Endothelial cell of umbilical vein (primary cell): ENCODE measurements around the gene UNKL. TPM values are rescaled to one million over a fixed set of nuclear protein-coding genes. Genes with fewer than 3 reads are reported as not detected.

Source experiments
- BruUV-seq: library from RNA; stranded (reverse); fragments of 400-500 nt; replicated peaks from 2 replicates; lab custom pipeline; 2021; lab: Mats Ljungman, UMichigan
- CTCF ChIA-PET: fragments of 300-600, 350-600 bp; sonication (Branson Sonifier 250); formaldehyde crosslinking; loops from one replicate; lab custom pipeline; 2021; ENCODE audit warnings: antibody characterized with exemption, inconsistent platforms; lab: Charles Lee
- POLR2A ChIA-PET: fragments of 300-600, 350-600 bp; sonication (Branson Sonifier 250); formaldehyde crosslinking; loops from one replicate; lab custom pipeline; 2021; ENCODE audit warnings: antibody characterized with exemption, inconsistent platforms; lab: Charles Lee
- DNase-seq: peaks from one replicate; pipeline ENCODE4 v3.0.0-alpha.2; 2011; ENCODE audit warnings: low read depth, low spot score
- FAIRE-seq: peaks from 2 replicates; lab custom pipeline; 2011; peaks lifted over from hg19 to GRCh38; lab: Jason Lieb, UNC
- H2AFZ ChIP-seq: 2 replicates; pipeline ENCODE4 v1.6.0; 2012; ENCODE audit warnings: low read depth, low read length, control low read depth, inconsistent platforms
- H3K27ac ChIP-seq: 2 replicates; pipeline ENCODE4 v1.5.1; 2011; ENCODE audit warnings: low read depth, mild to moderate bottlenecking, control low read depth, low read length, moderate library complexity; ENCODE audit not compliant: insufficient read depth
- H3K27me3 ChIP-seq, 2 experiments: 2 replicates each; pipeline versions ENCODE4 v1.6.0 to v1.6.1; 2011; ENCODE audit warnings: low read length in 2 of 2, mixed read lengths in 1 of 2; ENCODE audit not compliant: control insufficient read depth in 2 of 2, insufficient read depth in 2 of 2
- H3K36me3 ChIP-seq, 2 experiments: 2 replicates in 1 of 2; 3 replicates in 1 of 2; pipeline ENCODE4 v1.5.1; 2011; ENCODE audit warnings: low read length in 2 of 2, mild to moderate bottlenecking in 1 of 2, moderate library complexity in 1 of 2; ENCODE audit not compliant: control insufficient read depth in 2 of 2, insufficient read depth in 2 of 2; ENCODE audit errors: extremely low read depth in 1 of 2
- H3K4me1 ChIP-seq: 3 replicates; pipeline ENCODE4 v1.5.1; 2011; ENCODE audit warnings: mild to moderate bottlenecking, low read length; ENCODE audit not compliant: control insufficient read depth, insufficient read depth; ENCODE audit errors: extremely low read depth
- H3K4me2 ChIP-seq: 2 replicates; pipeline ENCODE4 v1.6.1; 2011; ENCODE audit warnings: low read length, control low read depth, mixed read lengths; ENCODE audit not compliant: insufficient read depth
- H3K4me3 ChIP-seq, 3 experiments: fragments of 200-600 bp in 1 of 3; sonication (generic), shearing (Covaris generic) in 1 of 3; replicated peaks in 1 of 3; 2 replicates each; pipeline ENCODE4 v1.5.1; 2011 to 2016; ENCODE audit warnings: control low read depth in 3 of 3, low read length in 3 of 3, mild to moderate bottlenecking in 2 of 3, inconsistent platforms in 1 of 3, low read depth in 1 of 3, moderate library complexity in 1 of 3; ENCODE audit not compliant: insufficient read depth in 1 of 3
- H3K79me2 ChIP-seq: 2 replicates; pipeline ENCODE4 v1.6.0; 2012; ENCODE audit warnings: low read length, inconsistent platforms; ENCODE audit not compliant: control insufficient read depth, insufficient read depth
- H3K9ac ChIP-seq: replicated peaks from 2 replicates; pipeline ENCODE3; 2011; ENCODE audit warnings: low read length, control low read depth; ENCODE audit not compliant: insufficient read depth; ENCODE audit errors: extremely low read depth
- H3K9me1 ChIP-seq: replicated peaks from 3 replicates; pipeline ENCODE4 v1.6.0; 2011; ENCODE audit warnings: mild to moderate bottlenecking, low read length; ENCODE audit not compliant: control insufficient read depth, insufficient read depth; ENCODE audit errors: extremely low read depth
- H3K9me3 ChIP-seq: replicated peaks from 2 replicates; pipeline ENCODE4 v1.5.1; 2012; ENCODE audit warnings: low read length, inconsistent platforms; ENCODE audit not compliant: control insufficient read depth, insufficient read depth
- H4K20me1 ChIP-seq: replicated peaks from 2 replicates; pipeline ENCODE3; 2011; ENCODE audit warnings: mild to moderate bottlenecking, low read length; ENCODE audit not compliant: control insufficient read depth, insufficient read depth; ENCODE audit errors: extremely low read depth
- CTCF ChIP-seq, 2 donors: IDR thresholded peaks; 1 replicate in 1 of 2; 2 replicates in 1 of 2; pipeline ENCODE4 v1.5.1; 2011; ENCODE audit warnings: low read length in 2 of 2, mild to moderate bottlenecking in 2 of 2, moderate library complexity in 2 of 2, control low read depth in 1 of 2, inconsistent platforms in 1 of 2, low read depth in 1 of 2; ENCODE audit not compliant: insufficient read depth in 1 of 2; ENCODE audit errors: extremely low read depth in 1 of 2
- EZH2 ChIP-seq: IDR thresholded peaks from 2 replicates; pipeline ENCODE4 v1.6.1; 2012; ENCODE audit warnings: borderline replicate concordance, low read depth, mild to moderate bottlenecking, moderate library complexity, low read length, inconsistent platforms; ENCODE audit not compliant: severe bottlenecking
- FOS ChIP-seq: IDR thresholded peaks from 2 replicates; pipeline ENCODE4 v1.6.1; 2011; ENCODE audit warnings: mild to moderate bottlenecking, low read length, moderate library complexity, borderline replicate concordance; ENCODE audit not compliant: insufficient read depth
- GATA2 ChIP-seq: IDR thresholded peaks from 2 replicates; pipeline ENCODE4 v1.7.0; 2011; ENCODE audit warnings: low read depth, mild to moderate bottlenecking, moderate library complexity, mixed read lengths, low read length; ENCODE audit not compliant: insufficient read length, insufficient read depth
- JUN ChIP-seq: IDR thresholded peaks from 2 replicates; pipeline ENCODE4 v1.6.1; 2011; ENCODE audit warnings: borderline replicate concordance, low read depth; ENCODE audit not compliant: insufficient read length, insufficient read depth
- MAX ChIP-seq: IDR thresholded peaks from 2 replicates; pipeline ENCODE4 v1.6.1; 2011; ENCODE audit not compliant: insufficient read depth, insufficient read length
- MYC ChIP-seq: IDR thresholded peaks from one replicate; pipeline ENCODE4 v1.6.1; 2011; ENCODE audit warnings: mild to moderate bottlenecking, low read depth, low read length
- POLR2A ChIP-seq: IDR thresholded peaks from 2 replicates; pipeline ENCODE4 v1.6.1; 2012; ENCODE audit warnings: low read depth, mild to moderate bottlenecking, control low read depth, low read length
- POLR2AphosphoS5 ChIP-seq: IDR thresholded peaks from 2 replicates; pipeline ENCODE4 v1.6.1; 2012; ENCODE audit warnings: low read depth, mild to moderate bottlenecking, control low read depth, low read length, moderate library complexity; ENCODE audit not compliant: insufficient read depth
- dilution Hi-C: fragments of 300-500 bp; cut with MboI; formaldehyde crosslinking; loops from one replicate; pipeline ENCODE4 v1.15.0; 2019; ENCODE audit warnings: low sequenced_read_pairs; ENCODE audit not compliant: extremely low pct_ligation_motif_present
- intact Hi-C: fragments of 100-400 bp; cut with micrococcal nuclease; formaldehyde crosslinking; loops from one replicate; pipeline ENCODE4 v1.10.0; 2022
- polyA plus RNA-seq, 4 experiments: library from polyadenylated mRNA; depleted of rRNA in 3 of 4; stranded (reverse) in 3 of 4; unstranded in 1 of 4; fragments of >200 nt; gene quantifications; 2 replicates each; pipeline versions ENCODE4 v1.2.1 to v1.2.3, GENCODE V29; 2011 to 2012; ENCODE audit warnings: missing spikeins in 1 of 4
- total RNA-seq: library from RNA; stranded (reverse); gene quantifications from 2 replicates; pipeline ENCODE4 v1.2.3, GENCODE V29; 2021

The UNKL gene
- total and polyA plus RNA-seq, 2 donors (not counting 3 experiments of a cell fraction or from before 2014, with no cell fraction given) = 17.1 to 32.8 TPM

- TF ChIP-seq EZH2 (no peak), JUN (no peak), FOS (no peak), POLR2A (no peak)
- H3K79me2 ChIP-seq = no peaks in the 10 kb centered on the region
- H3K27ac ChIP-seq = no peak overlapping the region
- BruUV-seq = no TSS peak
- no peaks in the 10 kb centered on the region for H3K9me1 ChIP-seq
- H3K9me3 ChIP-seq = no peaks in the 10 kb centered on the region
- no peaks in the 10 kb centered on the region for H3K27me3 ChIP-seq
- POLR2A ChIA-PET = no interaction called here
- H4K20me1 ChIP-seq = no peaks in the 10 kb centered on the region
- no peak overlapping the region for H2AFZ ChIP-seq
- intact Hi-C loops = no loop called here
- CTCF ChIA-PET = interaction anchor here (1.8 kb wide), 1 partner anchor 8 kb away, joined by 6 read pairs; no protein-coding TSS in a partner anchor
- FAIRE-seq (no peak), DNase-seq (no peak)
- dilution Hi-C loops = no loop called here
- no peaks in the 10 kb centered on the region for H3K36me3 ChIP-seq
- H3K4me1 ChIP-seq = no peaks in the 10 kb centered on the region
- H3K4me2 ChIP-seq = no peak overlapping the region
- H3K9ac ChIP-seq = no peak overlapping the region
- H3K4me3 ChIP-seq = no peak overlapping the region
Observed at GRCh38 chr16:1436731-1437355, 22.3 kb upstream of the UNKL start.

GRCh38 chr16:1435921-1436697, 21.6 kb upstream of the UNKL start:
- FAIRE-seq (no peak), DNase-seq (no peak)
- dilution Hi-C loops = no loop called here
- Histone ChIP-seq H3K27ac (no peak overlapping the region), H3K79me2 (no peaks in the 10 kb centered on the region), H4K20me1 (no peaks in the 10 kb centered on the region), H3K9me3 (no peaks in the 10 kb centered on the region), H3K27me3 (no peaks in the 10 kb centered on the region), H3K4me1 (no peaks in the 10 kb centered on the region), H3K4me2 (no peak overlapping the region), H3K9ac (no peak overlapping the region), H2AFZ (no peak overlapping the region), H3K4me3 (no peak overlapping the region), H3K36me3 (no peaks in the 10 kb centered on the region), H3K9me1 (no peaks in the 10 kb centered on the region)
- POLR2A ChIA-PET = no interaction called here
- BruUV-seq = no TSS peak
- no peak for TF ChIP-seq JUN
- TF ChIP-seq MAX = no peak
- no peak for TF ChIP-seq POLR2AphosphoS5
- TF ChIP-seq EZH2 = no peak
- TF ChIP-seq FOS = no peak
- TF ChIP-seq MYC = no peak
- no peak for TF ChIP-seq POLR2A
- no peak for TF ChIP-seq CTCF (IDR thresholded peaks at IDR 0.05; ENCODE audit: extremely low read depth in 1 of 2, insufficient read depth in 1 of 2, low read depth in 1 of 2, low read length in 2 of 2)
- no peak for TF ChIP-seq GATA2
- intact Hi-C loops = no loop called here
- CTCF ChIA-PET = no interaction called here
